Measurements from ENCODE around the gene CHPF2.

Gene CHPF2

GRCh38 chr7:151245360-151246101, 13.2 kb downstream of the CHPF2 start:
- peak; percentile 72 for DNase-seq (ENCODE audit: low read depth, low spot score)

GRCh38 chr7:151246102-151246850, 14.0 kb downstream of the CHPF2 start:
- peak; percentile 25 for DNase-seq (ENCODE audit: low read depth, low spot score)

- DNase-seq (ENCODE audit: low read depth, low spot score) = peak; percentile 27
Measured at GRCh38 chr7:151246851-151247580, 14.7 kb downstream of the CHPF2 start.

- peak; percentile 61 for DNase-seq (ENCODE audit: low read depth, low spot score)
Measured at GRCh38 chr7:151247611-151248345, 15.5 kb downstream of the CHPF2 start.

- peak; percentile 95 for DNase-seq (ENCODE audit: low read depth, low spot score)
Measured at GRCh38 chr7:151248346-151249033, 16.2 kb downstream of the CHPF2 start, which contains the start of gene SMARCD3. TSS of gene SMARCD3 (minus strand) at chr7:151248694. CDS start at chr7:151248562, 132 bp downstream.

- no peak for DNase-seq (ENCODE audit: low read depth, low spot score)
Measured at GRCh38 chr7:151249034-151249731, 16.9 kb downstream of the CHPF2 start.

- peak; percentile 67 for DNase-seq (ENCODE audit: low read depth, low spot score)
Measured at GRCh38 chr7:151249732-151250072, 17.4 kb downstream of the CHPF2 start.

- no peak for DNase-seq (ENCODE audit: low read depth, low spot score)
Measured at GRCh38 chr7:151250181-151251132, 18.2 kb downstream of the CHPF2 start.

GRCh38 chr7:151251328-151251688, 19.0 kb downstream of the CHPF2 start:
- no peak for DNase-seq (ENCODE audit: low read depth, low spot score)

GRCh38 chr7:151251689-151252560, 19.6 kb downstream of the CHPF2 start:
- peak; percentile 90 for DNase-seq (ENCODE audit: low read depth, low spot score)

- DNase-seq (ENCODE audit: low read depth, low spot score) = no peak
Measured at GRCh38 chr7:151252561-151252835, 20.2 kb downstream of the CHPF2 start.

GRCh38 chr7:151252961-151253711, 20.9 kb downstream of the CHPF2 start:
- peak; percentile 39 for DNase-seq (ENCODE audit: low read depth, low spot score)

- no peak for DNase-seq (ENCODE audit: low read depth, low spot score)
Measured at GRCh38 chr7:151254316-151254715, 22.0 kb downstream of the CHPF2 start.

- no peak for DNase-seq (ENCODE audit: low read depth, low spot score)
Measured at GRCh38 chr7:151254851-151255250, 22.6 kb downstream of the CHPF2 start.

GRCh38 chr7:151255390-151255789, 23.1 kb downstream of the CHPF2 start:
- no peak for DNase-seq (ENCODE audit: low read depth, low spot score)

- DNase-seq (ENCODE audit: low read depth, low spot score) = no peak
Measured at GRCh38 chr7:151256410-151257045, 24.2 kb downstream of the CHPF2 start.

GRCh38 chr7:151257990-151258389, 25.7 kb downstream of the CHPF2 start:
- no peak for DNase-seq (ENCODE audit: low read depth, low spot score)

Measured in astrocyte of the hippocampus (primary cell).